GM23338 (cell line): ENCODE results near the gene NBAS. TPM values are rescaled to one million over a fixed set of nuclear protein-coding genes. Genes with fewer than 3 reads are reported as not detected.

Experiments used
- ATAC-seq: fragments of 200-7000 bp; cut with Tn5 transposase; 3 replicates; pipeline ENCODE4 v1.9.1; 2020
- DNase-seq: peaks from one replicate; pipeline ENCODE4 v3.0.0-alpha.2; 2015; ENCODE audit warnings: low spot score
- H2AFZ ChIP-seq: fragments of 200-600 bp; sonication (generic); 2 replicates; pipeline ENCODE4 v1.8.0; 2016; ENCODE audit warnings: antibody characterized with exemption, mild to moderate bottlenecking, moderate library complexity
- H3F3A ChIP-seq: fragments of 200-600 bp; sonication (generic); replicated peaks from 2 replicates; pipeline ENCODE4 v1.8.0; 2017; ENCODE audit warnings: antibody characterized with exemption, mixed run types, low read depth
- H3K27ac ChIP-seq: fragments of 200-600 bp; sonication (generic); 2 replicates; pipeline ENCODE4 v1.6.1; 2016; ENCODE audit warnings: low read depth
- H3K27me3 ChIP-seq: fragments of 200-600 bp; sonication (generic); 2 replicates; pipeline ENCODE4 v1.8.0; 2016; ENCODE audit warnings: mild to moderate bottlenecking, mixed run types, moderate library complexity; ENCODE audit not compliant: insufficient read depth
- H3K36me3 ChIP-seq: fragments of 200-600 bp; sonication (generic); 2 replicates; pipeline ENCODE4 v1.8.0; 2016; ENCODE audit warnings: mild to moderate bottlenecking; ENCODE audit not compliant: insufficient read depth
- H3K4me1 ChIP-seq: fragments of 200-600 bp; sonication (generic); 2 replicates; pipeline ENCODE4 v1.8.0; 2016; ENCODE audit warnings: mild to moderate bottlenecking, moderate library complexity; ENCODE audit not compliant: insufficient read depth
- H3K4me2 ChIP-seq: fragments of 200-600 bp; sonication (generic); 2 replicates; pipeline ENCODE4 v1.7.1; 2017; ENCODE audit warnings: mixed run types
- H3K4me3 ChIP-seq: fragments of 200-600 bp; sonication (generic); 2 replicates; pipeline ENCODE4 v1.6.1; 2016; ENCODE audit warnings: mixed run types
- H3K79me2 ChIP-seq: fragments of 200-600 bp; sonication (generic); replicated peaks from 2 replicates; pipeline ENCODE4 v1.8.0; 2017; ENCODE audit warnings: mild to moderate bottlenecking; ENCODE audit not compliant: insufficient read depth
- H3K9me2 ChIP-seq: fragments of 200-600 bp; sonication (generic); 2 replicates; pipeline ENCODE4 v1.8.0; 2017; ENCODE audit not compliant: insufficient read depth
- H4K20me1 ChIP-seq: fragments of 200-600 bp; sonication (generic); replicated peaks from 2 replicates; pipeline ENCODE4 v1.8.0; 2017; ENCODE audit warnings: mild to moderate bottlenecking; ENCODE audit not compliant: insufficient read depth
- H3K27ac Mint-ChIP-seq: 2 replicates; pipeline ENCODE4 v1.8.0; 2020; ENCODE audit warnings: inconsistent platforms, mild to moderate bottlenecking, moderate library complexity, mixed read lengths
- H3K27me3 Mint-ChIP-seq: 3 replicates; pipeline ENCODE4 v1.8.0; 2022; ENCODE audit warnings: low read depth, mild to moderate bottlenecking, moderate library complexity, mixed read lengths, inconsistent platforms; ENCODE audit not compliant: insufficient read depth, poor library complexity
- H3K36me3 Mint-ChIP-seq: 3 replicates; pipeline ENCODE4 v1.8.0; 2021; ENCODE audit warnings: low read depth, mild to moderate bottlenecking, inconsistent platforms, moderate library complexity, mixed read lengths
- H3K4me1 Mint-ChIP-seq: 3 replicates; pipeline ENCODE4 v1.8.0; 2020; ENCODE audit warnings: mild to moderate bottlenecking, inconsistent platforms, mixed read lengths
- H3K4me3 Mint-ChIP-seq: 3 replicates; pipeline ENCODE4 v1.8.0; 2021; ENCODE audit warnings: moderate library complexity, mild to moderate bottlenecking, inconsistent platforms, mixed read lengths
- H3K9me3 Mint-ChIP-seq: 3 replicates; pipeline ENCODE4 v1.8.0; 2020; ENCODE audit warnings: moderate library complexity, mild to moderate bottlenecking, inconsistent platforms, mixed read lengths
- CREB1 ChIP-seq: fragments of 250-450 bp; sonication (Bioruptor Pico); IDR thresholded peaks from 2 replicates; pipeline ENCODE4 v1.5.0; 2020; ENCODE audit warnings: low read depth, mild to moderate bottlenecking, moderate library complexity
- EZH2 ChIP-seq: fragments of 200-600 bp; sonication (generic); IDR thresholded peaks from one replicate; pipeline ENCODE4 v1.8.0; 2017; ENCODE audit warnings: antibody characterized with exemption, mild to moderate bottlenecking, low read depth; ENCODE audit not compliant: unreplicated experiment
- JUNB ChIP-seq: IDR thresholded peaks from one replicate; pipeline ENCODE4 v1.6.1; 2016; ENCODE audit warnings: antibody characterized with exemption; ENCODE audit not compliant: unreplicated experiment
- NANOG ChIP-seq: IDR thresholded peaks from 2 replicates; pipeline ENCODE4 v1.6.1; 2016; ENCODE audit warnings: antibody characterized with exemption, borderline replicate concordance
- POLR2AphosphoS5 ChIP-seq: IDR thresholded peaks from 2 replicates; pipeline ENCODE4 v1.6.1; 2016; ENCODE audit warnings: antibody characterized with exemption, low read depth
- ZNF331 ChIP-seq: fragments of 250-450 bp; sonication (Bioruptor Pico); IDR thresholded peaks from 2 replicates; pipeline ENCODE4 v1.5.0; 2020; ENCODE audit warnings: low read depth, mild to moderate bottlenecking, moderate library complexity
- polyA plus RNA-seq: library from polyadenylated mRNA; unstranded; fragments of >200 nt; fragmentation: Nextera tagmentation; extraction: Ambion mirVana; gene quantifications from 2 replicates; pipeline ENCODE4 v1.2.1, GENCODE V29; 2016
- total RNA-seq: library from RNA; depleted of rRNA; stranded (reverse); fragments of >200 nt; shearing (Covaris generic); gene quantifications from 2 replicates; pipeline ENCODE4 v1.2.3, GENCODE V29; 2014
- TF ChIP-seq, protein P1 (sequence below): fragments of 250-450 bp; sonication (Bioruptor Pico); IDR thresholded peaks from 2 replicates; pipeline ENCODE4 v1.5.0; 2020; ENCODE audit warnings: mild to moderate bottlenecking, moderate library complexity
- TF ChIP-seq, protein P2 (sequence below), 2 experiments: fragments of 200-600 bp in 1 of 2; sonication (generic) in 1 of 2; conservative IDR thresholded peaks; 2 replicates each; pipeline versions ENCODE4 v1.5.1 to v1.6.1; 2016 to 2017; ENCODE audit warnings: antibody characterized with exemption in 2 of 2, low read depth in 2 of 2, mild to moderate bottlenecking in 2 of 2, moderate library complexity in 1 of 2
- TF ChIP-seq, protein P3 (sequence below): IDR thresholded peaks from one replicate; pipeline ENCODE4 v1.6.1; 2018; ENCODE audit warnings: antibody characterized with exemption; ENCODE audit not compliant: unreplicated experiment

The NBAS gene
- total and polyA plus RNA-seq, 2 experiments from 2014 or later, result 24.8 to 38.9 TPM

DNA sequence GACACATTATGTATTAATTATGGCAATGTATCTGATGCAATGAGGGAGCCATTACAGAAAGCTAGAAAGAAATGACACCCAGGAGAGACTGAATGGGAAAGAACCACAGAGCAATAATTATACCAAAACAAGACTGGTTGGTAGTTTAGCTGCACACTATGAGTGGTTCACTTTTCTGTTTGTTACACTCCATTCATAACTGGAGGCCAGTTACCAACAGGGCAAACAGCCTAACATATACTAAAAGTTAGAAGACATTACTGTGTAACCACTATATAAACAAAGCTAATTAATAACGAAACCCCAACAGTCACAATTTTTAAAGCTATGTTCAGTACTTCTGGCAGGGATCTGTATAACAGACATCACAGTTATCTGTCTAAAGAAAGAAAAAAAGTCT, 49.4 kb downstream of the NBAS start:
- DNase-seq, result no peak
- Histone ChIP-seq H3K27ac (no peak overlapping the region), H2AFZ (no peak overlapping the region), H3K27me3 (no peaks in the 10 kb centered on the region), H4K20me1 (no peaks in the 10 kb centered on the region), H3K4me3 (no peak overlapping the region), H3K4me1 (0 out of 2 replicates have a peak, but pooled peaks cover 1% of the 10 kb centered on the region), H3K79me2 (no peaks in the 10 kb centered on the region), H3K9me2 (no peaks in the 10 kb centered on the region), H3K4me2 (no peak overlapping the region), H3F3A (no peaks in the 10 kb centered on the region), H3K36me3 (peaks cover 4% of the 10 kb centered on the region; the same call in 1 of the 2 replicates)
- Mint-ChIP-seq H3K27ac (no peak overlapping the region), H3K4me3 (no peak overlapping the region), H3K27me3 (no peaks in the 10 kb centered on the region), H3K9me3 (no peaks in the 10 kb centered on the region), H3K36me3 (peaks cover 22% of the 10 kb centered on the region; the same call in 2 of the 3 replicates), H3K4me1 (peaks cover 3% of the 10 kb centered on the region; the same call in 2 of the 3 replicates)
- no peak for ATAC-seq
- TF ChIP-seq JUNB (no peak), CREB1 (CRISPR knock-in tag) (no peak), POLR2AphosphoS5 (no peak), NANOG (no peak), ZNF331 (CRISPR knock-in tag) (no peak), EZH2 (no peak)
- TF ChIP-seq, protein P1, sequence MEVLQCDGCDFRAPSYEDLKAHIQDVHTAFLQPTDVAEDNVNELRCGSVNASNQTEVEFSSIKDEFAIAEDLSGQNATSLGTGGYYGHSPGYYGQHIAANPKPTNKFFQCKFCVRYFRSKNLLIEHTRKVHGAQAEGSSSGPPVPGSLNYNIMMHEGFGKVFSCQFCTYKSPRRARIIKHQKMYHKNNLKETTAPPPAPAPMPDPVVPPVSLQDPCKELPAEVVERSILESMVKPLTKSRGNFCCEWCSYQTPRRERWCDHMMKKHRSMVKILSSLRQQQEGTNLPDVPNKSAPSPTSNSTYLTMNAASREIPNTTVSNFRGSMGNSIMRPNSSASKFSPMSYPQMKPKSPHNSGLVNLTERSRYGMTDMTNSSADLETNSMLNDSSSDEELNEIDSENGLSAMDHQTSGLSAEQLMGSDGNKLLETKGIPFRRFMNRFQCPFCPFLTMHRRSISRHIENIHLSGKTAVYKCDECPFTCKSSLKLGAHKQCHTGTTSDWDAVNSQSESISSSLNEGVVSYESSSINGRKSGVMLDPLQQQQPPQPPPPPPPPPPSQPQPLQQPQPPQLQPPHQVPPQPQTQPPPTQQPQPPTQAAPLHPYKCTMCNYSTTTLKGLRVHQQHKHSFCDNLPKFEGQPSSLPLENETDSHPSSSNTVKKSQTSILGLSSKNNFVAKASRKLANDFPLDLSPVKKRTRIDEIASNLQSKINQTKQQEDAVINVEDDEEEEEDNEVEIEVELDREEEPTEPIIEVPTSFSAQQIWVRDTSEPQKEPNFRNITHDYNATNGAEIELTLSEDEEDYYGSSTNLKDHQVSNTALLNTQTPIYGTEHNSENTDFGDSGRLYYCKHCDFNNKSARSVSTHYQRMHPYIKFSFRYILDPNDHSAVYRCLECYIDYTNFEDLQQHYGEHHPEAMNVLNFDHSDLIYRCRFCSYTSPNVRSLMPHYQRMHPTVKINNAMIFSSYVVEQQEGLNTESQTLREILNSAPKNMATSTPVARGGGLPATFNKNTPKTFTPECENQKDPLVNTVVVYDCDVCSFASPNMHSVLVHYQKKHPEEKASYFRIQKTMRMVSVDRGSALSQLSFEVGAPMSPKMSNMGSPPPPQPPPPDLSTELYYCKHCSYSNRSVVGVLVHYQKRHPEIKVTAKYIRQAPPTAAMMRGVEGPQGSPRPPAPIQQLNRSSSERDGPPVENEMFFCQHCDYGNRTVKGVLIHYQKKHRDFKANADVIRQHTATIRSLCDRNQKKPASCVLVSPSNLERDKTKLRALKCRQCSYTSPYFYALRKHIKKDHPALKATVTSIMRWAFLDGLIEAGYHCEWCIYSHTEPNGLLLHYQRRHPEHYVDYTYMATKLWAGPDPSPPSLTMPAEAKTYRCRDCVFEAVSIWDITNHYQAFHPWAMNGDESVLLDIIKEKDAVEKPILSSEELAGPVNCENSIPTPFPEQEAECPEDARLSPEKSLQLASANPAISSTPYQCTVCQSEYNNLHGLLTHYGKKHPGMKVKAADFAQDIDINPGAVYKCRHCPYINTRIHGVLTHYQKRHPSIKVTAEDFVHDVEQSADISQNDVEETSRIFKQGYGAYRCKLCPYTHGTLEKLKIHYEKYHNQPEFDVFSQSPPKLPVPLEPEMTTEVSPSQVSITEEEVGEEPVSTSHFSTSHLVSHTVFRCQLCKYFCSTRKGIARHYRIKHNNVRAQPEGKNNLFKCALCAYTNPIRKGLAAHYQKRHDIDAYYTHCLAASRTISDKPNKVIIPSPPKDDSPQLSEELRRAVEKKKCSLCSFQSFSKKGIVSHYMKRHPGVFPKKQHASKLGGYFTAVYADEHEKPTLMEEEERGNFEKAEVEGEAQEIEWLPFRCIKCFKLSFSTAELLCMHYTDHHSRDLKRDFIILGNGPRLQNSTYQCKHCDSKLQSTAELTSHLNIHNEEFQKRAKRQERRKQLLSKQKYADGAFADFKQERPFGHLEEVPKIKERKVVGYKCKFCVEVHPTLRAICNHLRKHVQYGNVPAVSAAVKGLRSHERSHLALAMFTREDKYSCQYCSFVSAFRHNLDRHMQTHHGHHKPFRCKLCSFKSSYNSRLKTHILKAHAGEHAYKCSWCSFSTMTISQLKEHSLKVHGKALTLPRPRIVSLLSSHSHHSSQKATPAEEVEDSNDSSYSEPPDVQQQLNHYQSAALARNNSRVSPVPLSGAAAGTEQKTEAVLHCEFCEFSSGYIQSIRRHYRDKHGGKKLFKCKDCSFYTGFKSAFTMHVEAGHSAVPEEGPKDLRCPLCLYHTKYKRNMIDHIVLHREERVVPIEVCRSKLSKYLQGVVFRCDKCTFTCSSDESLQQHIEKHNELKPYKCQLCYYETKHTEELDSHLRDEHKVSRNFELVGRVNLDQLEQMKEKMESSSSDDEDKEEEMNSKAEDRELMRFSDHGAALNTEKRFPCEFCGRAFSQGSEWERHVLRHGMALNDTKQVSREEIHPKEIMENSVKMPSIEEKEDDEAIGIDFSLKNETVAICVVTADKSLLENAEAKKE (CRISPR knock-in tag), result no peak
- TF ChIP-seq, protein P2, sequence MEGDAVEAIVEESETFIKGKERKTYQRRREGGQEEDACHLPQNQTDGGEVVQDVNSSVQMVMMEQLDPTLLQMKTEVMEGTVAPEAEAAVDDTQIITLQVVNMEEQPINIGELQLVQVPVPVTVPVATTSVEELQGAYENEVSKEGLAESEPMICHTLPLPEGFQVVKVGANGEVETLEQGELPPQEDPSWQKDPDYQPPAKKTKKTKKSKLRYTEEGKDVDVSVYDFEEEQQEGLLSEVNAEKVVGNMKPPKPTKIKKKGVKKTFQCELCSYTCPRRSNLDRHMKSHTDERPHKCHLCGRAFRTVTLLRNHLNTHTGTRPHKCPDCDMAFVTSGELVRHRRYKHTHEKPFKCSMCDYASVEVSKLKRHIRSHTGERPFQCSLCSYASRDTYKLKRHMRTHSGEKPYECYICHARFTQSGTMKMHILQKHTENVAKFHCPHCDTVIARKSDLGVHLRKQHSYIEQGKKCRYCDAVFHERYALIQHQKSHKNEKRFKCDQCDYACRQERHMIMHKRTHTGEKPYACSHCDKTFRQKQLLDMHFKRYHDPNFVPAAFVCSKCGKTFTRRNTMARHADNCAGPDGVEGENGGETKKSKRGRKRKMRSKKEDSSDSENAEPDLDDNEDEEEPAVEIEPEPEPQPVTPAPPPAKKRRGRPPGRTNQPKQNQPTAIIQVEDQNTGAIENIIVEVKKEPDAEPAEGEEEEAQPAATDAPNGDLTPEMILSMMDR (conservative IDR thresholded peaks at IDR 0.05; ENCODE audit: low read depth in 2 of 2), result no peak
- TF ChIP-seq, protein P3, sequence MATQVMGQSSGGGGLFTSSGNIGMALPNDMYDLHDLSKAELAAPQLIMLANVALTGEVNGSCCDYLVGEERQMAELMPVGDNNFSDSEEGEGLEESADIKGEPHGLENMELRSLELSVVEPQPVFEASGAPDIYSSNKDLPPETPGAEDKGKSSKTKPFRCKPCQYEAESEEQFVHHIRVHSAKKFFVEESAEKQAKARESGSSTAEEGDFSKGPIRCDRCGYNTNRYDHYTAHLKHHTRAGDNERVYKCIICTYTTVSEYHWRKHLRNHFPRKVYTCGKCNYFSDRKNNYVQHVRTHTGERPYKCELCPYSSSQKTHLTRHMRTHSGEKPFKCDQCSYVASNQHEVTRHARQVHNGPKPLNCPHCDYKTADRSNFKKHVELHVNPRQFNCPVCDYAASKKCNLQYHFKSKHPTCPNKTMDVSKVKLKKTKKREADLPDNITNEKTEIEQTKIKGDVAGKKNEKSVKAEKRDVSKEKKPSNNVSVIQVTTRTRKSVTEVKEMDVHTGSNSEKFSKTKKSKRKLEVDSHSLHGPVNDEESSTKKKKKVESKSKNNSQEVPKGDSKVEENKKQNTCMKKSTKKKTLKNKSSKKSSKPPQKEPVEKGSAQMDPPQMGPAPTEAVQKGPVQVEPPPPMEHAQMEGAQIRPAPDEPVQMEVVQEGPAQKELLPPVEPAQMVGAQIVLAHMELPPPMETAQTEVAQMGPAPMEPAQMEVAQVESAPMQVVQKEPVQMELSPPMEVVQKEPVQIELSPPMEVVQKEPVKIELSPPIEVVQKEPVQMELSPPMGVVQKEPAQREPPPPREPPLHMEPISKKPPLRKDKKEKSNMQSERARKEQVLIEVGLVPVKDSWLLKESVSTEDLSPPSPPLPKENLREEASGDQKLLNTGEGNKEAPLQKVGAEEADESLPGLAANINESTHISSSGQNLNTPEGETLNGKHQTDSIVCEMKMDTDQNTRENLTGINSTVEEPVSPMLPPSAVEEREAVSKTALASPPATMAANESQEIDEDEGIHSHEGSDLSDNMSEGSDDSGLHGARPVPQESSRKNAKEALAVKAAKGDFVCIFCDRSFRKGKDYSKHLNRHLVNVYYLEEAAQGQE, result no peak
